Mesothelial cell of epicardium (in vitro differentiated cells): ENCODE measurements around the gene ADCK2. TPM values are rescaled to one million over a fixed set of nuclear protein-coding genes. Genes with fewer than 3 reads are reported as not detected.

Experiments
- DNase-seq, 2 experiments: peaks; one replicate each; pipeline ENCODE4 v3.0.0; 2021; ENCODE audit warnings: low spot score in 2 of 2; ENCODE audit not compliant: unreplicated experiment in 2 of 2
- H3K27ac Mint-ChIP-seq: 2 replicates; pipeline ENCODE4 v1.8.0; 2021; ENCODE audit warnings: mixed read lengths
- H3K27me3 Mint-ChIP-seq: 2 replicates; pipeline ENCODE4 v1.8.0; 2021; ENCODE audit warnings: low read depth, mixed read lengths
- H3K36me3 Mint-ChIP-seq: 2 replicates; pipeline ENCODE4 v1.8.0; 2021; ENCODE audit warnings: mixed read lengths
- H3K4me1 Mint-ChIP-seq: 2 replicates; pipeline ENCODE4 v1.8.0; 2021; ENCODE audit warnings: mixed read lengths
- H3K4me3 Mint-ChIP-seq: 2 replicates; pipeline ENCODE4 v1.8.0; 2021; ENCODE audit warnings: mild to moderate bottlenecking, moderate library complexity, mixed read lengths
- H3K9me3 Mint-ChIP-seq: 2 replicates; pipeline ENCODE4 v1.8.0; 2021; ENCODE audit warnings: mixed read lengths
- CTCF ChIP-seq: fragments of 200-600 bp; sonication (generic); IDR thresholded peaks from one replicate; pipeline ENCODE4 v1.5.0; 2021; ENCODE audit warnings: antibody characterized with exemption; ENCODE audit not compliant: unreplicated experiment
- total RNA-seq: library from RNA; stranded (reverse); gene quantifications from 3 replicates; pipeline ENCODE4 v1.2.1, GENCODE V29; 2021

Gene ADCK2
- total RNA-seq, 1 donor from 2014 or later = 26.6 TPM

GRCh38 chr7:140744005-140744404, 71.3 kb downstream of the ADCK2 start:
- no peaks in the 10 kb centered on the region for H3K27me3 Mint-ChIP-seq
- H3K27ac Mint-ChIP-seq = no peak overlapping the region
- H3K4me3 Mint-ChIP-seq = no peak overlapping the region
- no peaks in the 10 kb centered on the region for H3K4me1 Mint-ChIP-seq
- H3K36me3 Mint-ChIP-seq = peaks cover 13% of the 10 kb centered on the region
- no peak for DNase-seq
- no peak for TF ChIP-seq CTCF
- H3K9me3 Mint-ChIP-seq = peaks cover 4% of the 10 kb centered on the region

Other genes starting within 250 kb of the ADCK2 start
- 105 to 112 TPM (median 110 TPM) in 3 replicates for gene MKRN1, start 193.4 kb upstream of the ADCK2 start, total RNA-seq
- 31.9 to 38.0 TPM (median 32.3 TPM) in 3 replicates for gene DENND2A, start 32.1 kb upstream of the ADCK2 start, total RNA-seq
- 115 to 129 TPM (median 120 TPM) in 3 replicates for gene NDUFB2, start 23.8 kb downstream of the ADCK2 start, total RNA-seq